Measurements from ENCODE around the gene CYSLTR2.

CYSLTR2 gene

GRCh38 chr13:48708764-48709163 is 55.0 kb downstream of the CYSLTR2 start:
- DNase-seq = no peak

GRCh38 chr13:48709213-48709612 is 55.5 kb downstream of the CYSLTR2 start:
- no peak for DNase-seq

GRCh38 chr13:48710160-48710559 is 56.4 kb downstream of the CYSLTR2 start:
- no peak for DNase-seq

GRCh38 chr13:48712141-48712540 is 58.4 kb downstream of the CYSLTR2 start:
- no peak for DNase-seq

GRCh38 chr13:48715977-48716376 is 62.2 kb downstream of the CYSLTR2 start:
- no peak for DNase-seq

GRCh38 chr13:48720621-48721020 is 66.9 kb downstream of the CYSLTR2 start:
- DNase-seq = no peak

GRCh38 chr13:48723168-48723567 is 69.4 kb downstream of the CYSLTR2 start:
- no peak for DNase-seq

- no peak for DNase-seq
Measured at GRCh38 chr13:48725271-48725670, 71.5 kb downstream of the CYSLTR2 start.

- no peak for DNase-seq
Measured at GRCh38 chr13:48726711-48727110, 73.0 kb downstream of the CYSLTR2 start.

- DNase-seq = no peak
Measured at GRCh38 chr13:48727241-48728011, 73.7 kb downstream of the CYSLTR2 start.

- no peak for DNase-seq
Measured at GRCh38 chr13:48728226-48728625, 74.5 kb downstream of the CYSLTR2 start.

- no peak for DNase-seq
Measured at GRCh38 chr13:48728876-48729275, 75.1 kb downstream of the CYSLTR2 start.

GRCh38 chr13:48729856-48730255 is 76.1 kb downstream of the CYSLTR2 start:
- no peak for DNase-seq

- no peak for DNase-seq
Measured at GRCh38 chr13:48731001-48731658, 77.4 kb downstream of the CYSLTR2 start.

GRCh38 chr13:48731957-48732569 is 78.3 kb downstream of the CYSLTR2 start:
- peak; percentile 67 for DNase-seq

GRCh38 chr13:48733739-48734335 is 80.1 kb downstream of the CYSLTR2 start:
- no peak for DNase-seq

- DNase-seq = no peak
Measured at GRCh38 chr13:48735571-48735970, 81.8 kb downstream of the CYSLTR2 start.

- DNase-seq = no peak
Measured at GRCh38 chr13:48737689-48738088, 84.0 kb downstream of the CYSLTR2 start.

- no peak for DNase-seq
Measured at GRCh38 chr13:48738311-48738710, 84.6 kb downstream of the CYSLTR2 start.

GRCh38 chr13:48739386-48739964 is 85.7 kb downstream of the CYSLTR2 start:
- DNase-seq = no peak

- no peak for DNase-seq
Measured at GRCh38 chr13:48741377-48741776, 87.6 kb downstream of the CYSLTR2 start.

GRCh38 chr13:48746821-48747220 is 93.1 kb downstream of the CYSLTR2 start:
- DNase-seq = no peak

- no peak for DNase-seq
Measured at GRCh38 chr13:48748681-48749080, 95.0 kb downstream of the CYSLTR2 start.
